Testis (tissue), 2 donors: ENCODE results near the gene RIMS1.

Experiments
- CTCF ChIP-seq, 3 experiments: fragments of 450-650 bp in 2 of 3; fragments of 200-600 bp in 1 of 3; sonication (generic) in 1 of 3; IDR thresholded peaks; one replicate each; pipeline ENCODE4 v1.5.1; 2016 to 2019; ENCODE audit warnings: antibody characterized with exemption in 3 of 3, mild to moderate bottlenecking in 2 of 3, moderate library complexity in 1 of 3
- POLR2A ChIP-seq: fragments of 450-650 bp; IDR thresholded peaks from one replicate; pipeline ENCODE4 v1.6.1; 2017; ENCODE audit warnings: antibody characterized with exemption, mild to moderate bottlenecking, moderate library complexity

GRCh38 chr6:72203983-72204382 is 317.6 kb downstream of the RIMS1 start:
- TF ChIP-seq CTCF (IDR thresholded peaks at IDR 0.05), result no peak
- no peak for TF ChIP-seq POLR2A
